Hepatocyte (in vitro differentiated cells): ENCODE measurements around the gene KNTC1. TPM values are rescaled to one million over a fixed set of nuclear protein-coding genes. Genes with fewer than 3 reads are reported as not detected.

Source experiments
- polyA plus RNA-seq: library from polyadenylated mRNA; unstranded; fragments of >200 nt; fragmentation: Nextera tagmentation; extraction: Ambion mirVana; gene quantifications from 2 replicates; pipeline ENCODE4 v1.2.1, GENCODE V29; 2016
- small RNA-seq: library from RNA; depleted of rRNA; stranded (forward); fragments of <200 nt; gene quantifications from one replicate; pipeline ENCODE3, GENCODE V24; 2014
- total RNA-seq: library from RNA; depleted of rRNA; stranded (reverse); fragments of >200 nt; gene quantifications from 2 replicates; pipeline ENCODE4 v1.2.3, GENCODE V29; 2014

Gene KNTC1
- total and polyA plus RNA-seq, 2 experiments from 2014 or later, result 5.8 to 18.1 TPM

Small RNA genes lying within 50 kb of the gene (small RNA-seq; reads per million reads assigned to genes)
- not detected for gene AC026333.1
- not detected for gene RF00411

Other genes starting within 250 kb of the KNTC1 start
- gene CLIP1, start 104.6 kb upstream of the KNTC1 start, total RNA-seq, result 45.2 and 51.5 TPM in 2 replicates
- 36.9 and 38.0 TPM in 2 replicates for gene CLIP1, start 104.6 kb upstream of the KNTC1 start, polyA plus RNA-seq
- 20.2 and 24.5 TPM in 2 replicates for gene ZCCHC8, start 26.3 kb upstream of the KNTC1 start, total RNA-seq
- 12.2 and 13.5 TPM in 2 replicates for gene ZCCHC8, start 26.3 kb upstream of the KNTC1 start, polyA plus RNA-seq
- gene RSRC2, start 313 bp upstream of the KNTC1 start, total RNA-seq, result 67.3 and 90.9 TPM in 2 replicates
- 53.6 and 73.8 TPM in 2 replicates for gene RSRC2, start 313 bp upstream of the KNTC1 start, polyA plus RNA-seq
- 2.1 and 3.8 TPM in 2 replicates for gene HCAR2, start 176.1 kb downstream of the KNTC1 start, total RNA-seq
- 3.7 and 5.0 TPM in 2 replicates for gene HCAR2, start 176.1 kb downstream of the KNTC1 start, polyA plus RNA-seq
- 0.12 and 0.30 TPM in 2 replicates for gene HCAR3, start 189.6 kb downstream of the KNTC1 start, total RNA-seq
- gene HCAR3, start 189.6 kb downstream of the KNTC1 start, polyA plus RNA-seq, result 0.34 and 1.2 TPM in 2 replicates
- gene HCAR1, start 203.6 kb downstream of the KNTC1 start, total RNA-seq, result 0.40 and 0.63 TPM in 2 replicates
- gene HCAR1, start 203.6 kb downstream of the KNTC1 start, polyA plus RNA-seq, result 0.19 TPM in 1 of 2 replicates, not detected in the other
- 42.5 and 42.6 TPM in 2 replicates for gene DENR, start 225.6 kb downstream of the KNTC1 start, total RNA-seq
- gene DENR, start 225.6 kb downstream of the KNTC1 start, polyA plus RNA-seq, result 62.8 and 64.8 TPM in 2 replicates
- 0.50 and 1.1 TPM in 2 replicates for gene CCDC62, start 247.3 kb downstream of the KNTC1 start, total RNA-seq
- gene CCDC62, start 247.3 kb downstream of the KNTC1 start, polyA plus RNA-seq, result 0.12 TPM in 2 replicates